ENCODE results near the gene MOK.

- TF ChIP-seq CTCF (IDR thresholded peaks at IDR 0.05) (no peak), POLR2A (IDR thresholded peaks at IDR 0.05) (no peak)
These were observed 56.8 kb downstream of the MOK start for GRCh38 chr14:102248121-102248520.

Data from tibial nerve (tissue), 3 donors.